NT2/D1 (cell line): ENCODE results near the gene CACNA2D3.

ENCODE experiments used
- DNase-seq: peaks from one replicate; pipeline ENCODE4 v3.0.0-alpha.2; 2011; ENCODE audit warnings: low read depth, low spot score
- H3K27me3 ChIP-seq: 2 replicates; pipeline ENCODE4 v1.6.0; 2011; ENCODE audit warnings: mild to moderate bottlenecking; ENCODE audit not compliant: insufficient read length, insufficient read depth
- H3K36me3 ChIP-seq: 2 replicates; pipeline ENCODE4 v1.6.1; 2011; ENCODE audit warnings: mild to moderate bottlenecking, low read length, mixed read lengths; ENCODE audit not compliant: insufficient read depth, insufficient read length
- H3K4me1 ChIP-seq: 2 replicates; pipeline ENCODE4 v1.5.1; 2011; ENCODE audit not compliant: insufficient read depth, insufficient read length
- H3K4me3 ChIP-seq: 2 replicates; pipeline ENCODE4 v1.5.1; 2011; ENCODE audit warnings: low read depth; ENCODE audit not compliant: insufficient read length
- H3K9ac ChIP-seq: 2 replicates; pipeline ENCODE4 v1.6.0; 2011; ENCODE audit warnings: low read depth; ENCODE audit not compliant: insufficient read length
- H3K9me3 ChIP-seq: 2 replicates; pipeline ENCODE4 v1.5.1; 2011; ENCODE audit warnings: mild to moderate bottlenecking, low read length; ENCODE audit not compliant: insufficient read depth
- SUZ12 ChIP-seq: IDR thresholded peaks from 2 replicates; pipeline ENCODE4 v1.6.1; 2011; ENCODE audit not compliant: insufficient read length, insufficient read depth; ENCODE audit errors: extremely low read depth
- YY1 ChIP-seq: IDR thresholded peaks from 2 replicates; pipeline ENCODE4 v1.6.1; 2011; ENCODE audit not compliant: insufficient read length, insufficient read depth
- ZNF274 ChIP-seq: IDR thresholded peaks from 2 replicates; pipeline ENCODE4 v1.6.1; 2011; ENCODE audit warnings: mild to moderate bottlenecking, low read depth, low read length

The CACNA2D3 gene

DNA sequence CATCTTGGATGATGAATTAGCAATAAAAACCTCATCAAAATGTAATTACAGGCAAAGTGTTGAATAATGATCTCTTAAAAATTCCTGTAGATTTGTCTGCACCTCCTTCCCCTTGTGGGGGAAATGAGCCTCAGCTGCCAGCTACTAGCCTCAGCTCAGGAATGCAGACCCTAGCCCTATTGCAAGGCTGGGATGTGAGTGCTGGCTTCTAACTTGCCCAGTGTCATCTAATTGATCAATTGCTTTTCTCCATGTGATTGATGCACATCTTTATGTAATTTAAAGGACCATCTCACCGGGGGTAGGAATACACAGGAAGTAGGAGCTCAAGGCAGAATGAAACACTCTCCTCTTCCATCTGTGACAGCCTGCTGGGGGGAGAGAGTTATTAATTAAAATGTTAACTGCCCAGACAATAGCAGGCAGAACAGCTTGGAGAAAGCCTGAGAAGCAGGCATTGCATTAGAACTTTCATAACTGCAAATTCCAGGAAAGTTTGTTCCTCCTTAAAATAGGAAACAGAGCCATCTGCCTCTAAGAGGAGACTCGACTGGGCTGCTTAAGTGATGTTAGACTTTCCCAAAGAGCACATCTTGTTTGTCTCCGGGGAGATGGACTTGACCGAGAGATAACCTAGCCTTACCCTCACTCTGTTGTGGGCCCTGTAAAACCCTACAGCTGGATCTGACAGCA, 735.9 kb downstream of the CACNA2D3 start:
- H3K9ac ChIP-seq, result no peak overlapping the region
- H3K27me3 ChIP-seq, result no peaks in the 10 kb centered on the region
- H3K4me3 ChIP-seq, result no peak overlapping the region
- no peaks in the 10 kb centered on the region for H3K4me1 ChIP-seq
- no peak for TF ChIP-seq YY1
- TF ChIP-seq ZNF274, result no peak
- TF ChIP-seq SUZ12, result no peak
- no peaks in the 10 kb centered on the region for H3K36me3 ChIP-seq
- 0 out of 2 replicates have a peak, but pooled peaks cover 3% of the 10 kb centered on the region for H3K9me3 ChIP-seq
- no peak for DNase-seq

DNA sequence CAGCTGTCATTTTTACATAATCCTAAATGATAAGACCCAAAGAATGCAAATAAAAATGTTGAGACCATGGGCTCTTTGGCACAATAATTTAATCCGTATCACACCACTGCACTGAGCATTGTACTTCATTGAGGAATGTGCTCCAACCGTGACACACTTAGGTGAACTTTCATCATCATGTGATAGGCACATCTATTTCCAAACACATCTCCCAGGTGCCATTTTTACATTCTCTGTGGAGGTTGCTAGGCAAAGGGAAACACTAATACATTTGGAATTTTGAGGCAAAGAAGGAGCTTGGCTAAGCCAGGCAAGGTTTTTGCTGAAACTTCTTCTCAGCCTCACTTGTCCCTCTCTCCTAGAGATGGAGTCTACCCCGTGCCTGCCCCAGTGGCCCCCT, 736.8 kb downstream of the CACNA2D3 start:
- H3K4me3 ChIP-seq, result no peak overlapping the region
- H3K36me3 ChIP-seq, result no peaks in the 10 kb centered on the region
- no peak overlapping the region for H3K9ac ChIP-seq
- DNase-seq, result no peak
- TF ChIP-seq YY1 (no peak), SUZ12 (no peak), ZNF274 (no peak)
- no peaks in the 10 kb centered on the region for H3K4me1 ChIP-seq
- no peaks in the 10 kb centered on the region for H3K27me3 ChIP-seq
- 0 out of 2 replicates have a peak, but pooled peaks cover 3% of the 10 kb centered on the region for H3K9me3 ChIP-seq

DNA sequence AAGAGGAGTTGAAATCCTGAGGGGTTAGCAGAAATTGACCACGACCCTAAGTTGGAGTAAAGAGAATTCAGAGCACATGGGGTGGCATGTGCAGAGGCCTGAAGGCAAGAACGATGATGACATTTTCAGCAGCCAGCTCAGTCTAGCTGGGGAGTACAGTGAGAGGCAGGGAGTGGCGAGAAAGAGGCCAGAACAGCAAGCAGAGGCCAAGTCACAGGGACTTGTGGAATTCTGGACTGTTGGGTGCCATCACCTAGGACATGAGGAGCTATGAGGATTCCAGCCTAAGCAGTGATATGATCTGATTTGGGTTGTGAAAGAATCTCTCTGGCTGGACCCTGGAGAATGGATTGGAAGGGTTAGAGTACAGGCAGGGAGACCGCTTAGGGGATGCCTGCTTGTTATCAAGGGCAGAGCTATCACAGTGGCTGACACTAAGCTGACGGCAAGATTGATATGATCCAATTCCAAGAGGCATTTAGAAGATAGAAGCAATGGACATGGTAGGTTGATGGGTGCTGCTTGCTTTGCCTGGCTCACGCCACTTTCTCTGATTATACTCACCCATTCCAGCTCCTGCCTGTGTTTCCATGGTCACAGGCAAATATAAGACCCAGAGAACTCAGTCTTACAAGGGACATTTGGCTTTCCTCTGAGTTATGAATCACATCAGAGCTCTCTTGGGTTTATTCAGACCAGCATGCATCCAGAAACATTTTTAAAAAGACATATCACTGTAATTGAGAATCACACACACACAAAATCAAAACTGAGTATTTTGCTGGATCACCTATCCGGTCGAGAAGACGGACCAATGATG, 739.1 kb downstream of the CACNA2D3 start:
- no peaks in the 10 kb centered on the region for H3K27me3 ChIP-seq
- no peak overlapping the region for H3K9ac ChIP-seq
- no peak for TF ChIP-seq YY1
- no peak for TF ChIP-seq ZNF274
- no peak for TF ChIP-seq SUZ12
- DNase-seq, result no peak
- H3K9me3 ChIP-seq, result 0 out of 2 replicates have a peak, but pooled peaks cover 3% of the 10 kb centered on the region
- H3K36me3 ChIP-seq, result no peaks in the 10 kb centered on the region
- H3K4me3 ChIP-seq, result no peak overlapping the region
- H3K4me1 ChIP-seq, result no peaks in the 10 kb centered on the region

DNA sequence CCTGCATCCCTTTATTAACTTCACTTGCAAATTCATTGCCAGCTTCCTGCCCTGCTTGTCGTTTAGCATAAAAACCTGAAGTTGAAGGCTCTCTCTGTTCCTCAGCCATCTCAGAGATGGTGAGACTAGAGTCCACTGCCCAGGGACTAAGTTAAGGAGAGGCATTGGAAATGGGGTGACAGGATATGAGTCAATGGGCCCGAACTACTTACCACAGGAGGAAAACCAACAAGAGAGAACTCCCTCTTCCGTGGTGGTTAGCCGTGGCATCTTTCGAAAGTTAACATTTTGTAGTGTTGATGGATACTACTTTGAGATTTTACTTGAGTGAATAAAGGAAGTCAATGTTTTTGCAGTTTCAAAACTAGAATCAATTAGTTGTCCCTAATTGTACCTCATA, 740.2 kb downstream of the CACNA2D3 start:
- no peaks in the 10 kb centered on the region for H3K36me3 ChIP-seq
- H3K4me3 ChIP-seq, result no peak overlapping the region
- no peak overlapping the region for H3K9ac ChIP-seq
- TF ChIP-seq YY1 (no peak), ZNF274 (no peak), SUZ12 (no peak)
- H3K9me3 ChIP-seq, result 0 out of 2 replicates have a peak, but pooled peaks cover 3% of the 10 kb centered on the region
- no peaks in the 10 kb centered on the region for H3K4me1 ChIP-seq
- no peaks in the 10 kb centered on the region for H3K27me3 ChIP-seq
- DNase-seq, result no peak

DNA sequence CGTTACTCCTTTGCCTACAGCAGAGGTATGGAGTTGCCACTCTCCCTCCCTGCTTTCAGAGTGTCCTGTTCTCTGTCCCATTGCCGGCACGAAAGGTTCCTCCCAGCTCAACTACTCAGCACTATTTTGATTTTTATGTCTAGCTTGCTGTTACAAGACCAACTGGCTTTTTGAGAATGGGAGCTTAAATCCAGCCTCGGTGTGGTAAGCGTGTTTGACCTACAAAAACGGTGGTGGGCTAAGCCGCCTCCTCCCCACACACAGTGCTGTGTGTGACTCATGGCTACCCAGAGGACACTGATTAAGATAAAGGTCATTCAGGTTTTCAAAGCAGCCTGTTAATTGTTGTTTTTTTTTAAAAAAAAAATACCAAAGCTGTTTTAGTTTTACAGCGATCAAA, 741.0 kb downstream of the CACNA2D3 start:
- Histone ChIP-seq H3K4me1 (no peaks in the 10 kb centered on the region), H3K4me3 (no peak overlapping the region), H3K9me3 (0 out of 2 replicates have a peak, but pooled peaks cover 3% of the 10 kb centered on the region), H3K36me3 (no peaks in the 10 kb centered on the region), H3K9ac (no peak overlapping the region), H3K27me3 (no peaks in the 10 kb centered on the region)
- TF ChIP-seq YY1, result no peak
- TF ChIP-seq ZNF274, result no peak
- no peak for TF ChIP-seq SUZ12
- no peak for DNase-seq

DNA sequence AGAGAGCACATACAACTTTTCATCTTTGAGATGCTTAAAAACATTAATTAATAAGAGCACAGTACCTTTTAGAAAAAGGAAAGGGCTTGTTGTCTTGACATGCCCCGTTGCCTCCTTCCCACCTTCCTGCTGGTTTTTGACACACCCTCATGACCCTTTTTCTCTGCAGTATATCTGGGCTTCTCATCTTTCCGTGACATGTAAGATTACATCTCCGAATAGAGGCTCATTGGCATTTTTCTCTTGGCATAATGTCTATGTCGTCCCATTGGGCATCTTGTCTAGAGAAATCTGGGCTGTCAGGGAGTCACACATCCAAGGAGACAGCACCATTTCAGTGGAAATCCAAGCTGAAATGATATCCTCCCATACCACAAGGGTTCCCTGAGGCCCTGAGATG, 741.4 kb downstream of the CACNA2D3 start:
- H3K4me1 ChIP-seq, result no peaks in the 10 kb centered on the region
- no peak for DNase-seq
- TF ChIP-seq ZNF274 (no peak), SUZ12 (no peak), YY1 (no peak)
- no peak overlapping the region for H3K9ac ChIP-seq
- H3K36me3 ChIP-seq, result no peaks in the 10 kb centered on the region
- no peaks in the 10 kb centered on the region for H3K27me3 ChIP-seq
- H3K4me3 ChIP-seq, result no peak overlapping the region
- 0 out of 2 replicates have a peak, but pooled peaks cover 3% of the 10 kb centered on the region for H3K9me3 ChIP-seq

DNA sequence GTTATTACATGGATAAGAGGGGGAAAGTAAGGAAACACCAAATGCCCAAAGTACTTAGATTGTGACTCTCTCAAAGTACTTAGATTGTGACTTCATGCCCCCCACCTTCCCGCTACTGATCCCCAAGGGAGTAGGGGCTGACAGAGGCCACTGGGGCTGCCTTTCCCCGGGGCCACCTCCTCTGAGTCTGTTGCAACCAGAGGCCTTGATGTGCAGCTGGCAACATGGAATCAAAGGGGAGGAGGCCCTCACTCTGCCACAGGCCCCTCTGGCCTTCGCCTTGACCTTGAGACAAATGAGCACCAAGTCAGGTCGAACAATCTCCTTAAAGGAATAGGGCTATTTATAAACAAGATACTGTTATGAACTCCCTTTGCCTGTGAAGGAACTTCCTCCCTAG, 743.0 kb downstream of the CACNA2D3 start:
- Histone ChIP-seq H3K9me3 (0 out of 2 replicates have a peak, but pooled peaks cover 3% of the 10 kb centered on the region), H3K36me3 (no peaks in the 10 kb centered on the region), H3K4me1 (no peaks in the 10 kb centered on the region), H3K27me3 (no peaks in the 10 kb centered on the region), H3K9ac (no peak overlapping the region), H3K4me3 (no peak overlapping the region)
- no peak for TF ChIP-seq ZNF274
- TF ChIP-seq SUZ12, result no peak
- no peak for TF ChIP-seq YY1
- no peak for DNase-seq
